GM12875 (cell line): Measurements from ENCODE around the gene SPIRE1.
"Not testable (repeated sequence)": the region's sequence is repeated elsewhere in the genome, so short reads cannot be mapped to it uniquely, and the experiment has no call there.

Experiments used
- H3K4me3 ChIP-seq: one replicate; pipeline ENCODE4 v1.5.1; 2011; ENCODE audit warnings: low read depth, low read length, control low read depth
- CTCF ChIP-seq: IDR thresholded peaks from 2 replicates; pipeline ENCODE4 v1.5.1; 2011; ENCODE audit warnings: low read depth, mild to moderate bottlenecking, control low read depth, inconsistent platforms, low read length, moderate library complexity, borderline replicate concordance; ENCODE audit not compliant: insufficient read depth

Gene SPIRE1

DNA sequence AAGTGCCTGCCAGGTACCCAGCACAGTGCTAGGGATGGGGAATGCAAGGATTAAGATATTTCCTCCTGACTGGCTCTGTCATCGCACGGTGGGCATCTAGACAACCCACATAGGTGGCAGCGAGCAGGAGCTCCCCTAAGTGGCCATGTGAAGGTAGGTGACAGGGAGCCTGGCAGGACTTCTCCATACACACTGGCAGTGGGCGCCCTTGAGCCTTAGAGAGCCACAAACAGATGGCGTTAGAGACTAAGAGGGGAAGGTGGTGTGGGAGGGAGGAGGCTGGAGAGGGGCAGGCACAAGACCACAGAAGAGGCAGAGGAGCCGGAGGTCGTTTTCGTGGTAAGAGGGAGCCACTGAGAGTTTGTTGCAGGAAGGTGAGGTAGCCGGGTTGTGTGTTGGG lies 235.0 kb downstream of the SPIRE1 start:
- H3K4me3 ChIP-seq = no peak overlapping the region
- 0 out of 2 replicates have a peak, but pooled peaks have one; percentile 3 for TF ChIP-seq CTCF

GRCh38 chr18:12421732-12422131 lies 236.2 kb downstream of the SPIRE1 start:
- no peak overlapping the region for H3K4me3 ChIP-seq
- TF ChIP-seq CTCF = peak; percentile 4; the same call in 1 of the 2 replicates

DNA sequence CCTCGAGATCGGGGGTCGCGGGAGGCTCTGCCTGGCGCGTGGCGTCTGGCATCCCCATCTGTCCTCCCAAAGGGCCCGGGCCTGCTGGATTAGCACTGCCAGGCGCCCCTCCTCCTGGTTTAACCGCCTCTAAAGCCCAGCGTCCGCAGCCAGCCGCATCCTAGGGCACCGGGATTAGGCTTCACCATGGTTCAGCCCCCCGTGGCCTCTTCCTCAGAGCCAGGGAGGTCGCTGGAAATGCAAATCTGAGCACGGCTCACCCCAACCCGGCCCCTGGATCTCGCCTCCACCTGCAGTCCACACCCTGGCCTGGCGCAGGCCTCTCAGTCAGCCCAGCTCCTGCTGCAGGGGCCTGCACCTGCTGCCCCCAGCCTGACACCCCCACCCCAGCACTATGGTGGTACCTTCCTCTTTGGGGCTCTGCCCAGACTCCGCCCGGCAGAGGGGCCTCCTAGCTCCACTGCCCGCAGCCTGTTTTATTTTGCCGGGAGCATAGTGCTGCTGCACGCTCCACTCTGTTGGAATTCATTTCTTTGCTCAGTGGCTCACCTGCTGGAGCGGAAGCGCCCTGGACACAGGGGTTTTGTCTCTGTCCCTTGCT lies 237.0 kb downstream of the SPIRE1 start:
- TF ChIP-seq CTCF = no peak
- peak overlapping the region; percentile 46 for H3K4me3 ChIP-seq

DNA sequence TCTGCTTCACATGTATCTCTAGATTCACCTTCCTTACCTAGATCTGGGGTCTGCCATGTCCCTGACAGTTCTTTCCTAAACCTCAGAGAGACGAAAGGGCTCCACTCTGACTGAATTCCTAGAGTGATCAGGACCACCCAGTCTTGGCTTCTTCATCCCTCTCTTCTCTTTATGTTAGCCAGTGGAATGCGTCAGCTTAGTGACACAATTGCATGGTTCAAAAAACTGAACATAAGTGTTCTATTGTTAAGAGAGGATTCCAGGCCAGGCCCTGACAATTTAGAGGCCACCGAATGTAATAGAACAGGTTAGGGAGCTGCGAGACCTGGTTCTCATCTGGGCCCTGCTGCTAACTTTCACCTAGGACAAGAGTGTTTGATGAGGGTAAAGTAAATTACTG lies 240.2 kb downstream of the SPIRE1 start:
- no peak overlapping the region for H3K4me3 ChIP-seq
- no peak for TF ChIP-seq CTCF

- no peak for TF ChIP-seq CTCF
- H3K4me3 ChIP-seq = no peak overlapping the region
Observed at GRCh38 chr18:12416098-12416729, 241.7 kb downstream of the SPIRE1 start.

- no peak for TF ChIP-seq CTCF
- H3K4me3 ChIP-seq = no peak overlapping the region
Observed at GRCh38 chr18:12411456-12411855, 246.5 kb downstream of the SPIRE1 start.

- H3K4me3 ChIP-seq = not testable (repeated sequence)
Observed at GRCh38 chr18:12410747-12411146, 247.2 kb downstream of the SPIRE1 start.

DNA sequence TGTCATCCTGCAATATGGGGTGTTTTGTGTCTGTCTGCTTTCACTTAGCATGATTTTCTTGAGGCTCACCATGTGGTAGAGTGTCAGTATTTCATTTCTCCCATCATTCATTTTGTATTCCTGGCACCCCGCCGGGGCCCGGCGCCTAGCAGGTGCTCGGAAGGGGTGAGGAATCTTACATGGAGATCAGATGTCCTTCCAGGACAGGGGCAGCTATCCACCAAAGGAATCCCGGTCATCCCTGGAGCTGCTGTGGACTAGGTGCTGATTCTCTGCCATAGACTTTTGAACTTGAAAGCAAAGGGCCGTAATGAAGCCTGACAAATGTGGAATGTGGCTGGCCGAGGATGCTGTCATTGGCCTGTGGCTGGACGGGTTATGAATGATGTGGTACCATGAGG lies 247.8 kb downstream of the SPIRE1 start:
- TF ChIP-seq CTCF = no peak
- H3K4me3 ChIP-seq = no peak overlapping the region
